ENCODE data around the gene TRABD2A. TPM values are rescaled to one million over a fixed set of nuclear protein-coding genes. Genes with fewer than 3 reads are reported as not detected.

Gene TRABD2A
- total RNA-seq, 2 donors from 2014 or later = 4.8 to 7.7 TPM

DNA sequence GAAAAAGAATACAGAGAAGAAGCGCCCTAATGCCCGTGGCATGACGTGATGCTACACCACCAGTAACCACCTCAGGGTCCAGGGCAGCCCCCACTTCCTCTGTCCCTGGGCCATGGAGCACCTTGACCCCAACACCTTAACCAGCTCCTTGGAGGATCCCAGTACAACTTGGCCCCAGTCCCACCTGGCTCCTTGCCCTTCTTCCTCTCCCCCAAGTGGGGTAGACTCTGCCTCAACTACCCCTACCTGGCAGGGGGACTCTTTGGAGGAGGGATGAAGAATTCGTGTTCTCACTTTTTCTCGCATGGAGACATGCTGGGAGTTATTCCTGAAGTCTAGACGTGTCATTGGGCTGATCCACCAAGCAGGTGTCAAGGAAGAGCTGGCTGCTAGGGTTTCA, 18.9 kb downstream of the TRABD2A start:
- no peak overlapping the region for H3K4me3 Mint-ChIP-seq
- no peaks in the 10 kb centered on the region for H3K27me3 ChIP-seq (ENCODE audit: control insufficient read depth, insufficient read depth, low read length, poor library complexity, severe bottlenecking)
- H3K4me3 ChIP-seq (ENCODE audit: low read length) = no peak overlapping the region
- TF ChIP-seq, protein P1, sequence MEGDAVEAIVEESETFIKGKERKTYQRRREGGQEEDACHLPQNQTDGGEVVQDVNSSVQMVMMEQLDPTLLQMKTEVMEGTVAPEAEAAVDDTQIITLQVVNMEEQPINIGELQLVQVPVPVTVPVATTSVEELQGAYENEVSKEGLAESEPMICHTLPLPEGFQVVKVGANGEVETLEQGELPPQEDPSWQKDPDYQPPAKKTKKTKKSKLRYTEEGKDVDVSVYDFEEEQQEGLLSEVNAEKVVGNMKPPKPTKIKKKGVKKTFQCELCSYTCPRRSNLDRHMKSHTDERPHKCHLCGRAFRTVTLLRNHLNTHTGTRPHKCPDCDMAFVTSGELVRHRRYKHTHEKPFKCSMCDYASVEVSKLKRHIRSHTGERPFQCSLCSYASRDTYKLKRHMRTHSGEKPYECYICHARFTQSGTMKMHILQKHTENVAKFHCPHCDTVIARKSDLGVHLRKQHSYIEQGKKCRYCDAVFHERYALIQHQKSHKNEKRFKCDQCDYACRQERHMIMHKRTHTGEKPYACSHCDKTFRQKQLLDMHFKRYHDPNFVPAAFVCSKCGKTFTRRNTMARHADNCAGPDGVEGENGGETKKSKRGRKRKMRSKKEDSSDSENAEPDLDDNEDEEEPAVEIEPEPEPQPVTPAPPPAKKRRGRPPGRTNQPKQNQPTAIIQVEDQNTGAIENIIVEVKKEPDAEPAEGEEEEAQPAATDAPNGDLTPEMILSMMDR (conservative IDR thresholded peaks at IDR 0.05) = no peak
- no peaks in the 10 kb centered on the region for H3K36me3 ChIP-seq (ENCODE audit: control insufficient read depth, insufficient read depth, low read length)
- no peak overlapping the region for H3K27ac ChIP-seq (ENCODE audit: low read depth, low read length)
- H3K27ac Mint-ChIP-seq = no peak overlapping the region
- no peak overlapping the region for H3K9ac ChIP-seq (ENCODE audit: extremely low read depth, low read length, poor library complexity, severe bottlenecking)
- H3K4me1 Mint-ChIP-seq = peaks cover 5% of the 10 kb centered on the region
- H3K9me3 Mint-ChIP-seq = no peaks in the 10 kb centered on the region
- no peaks in the 10 kb centered on the region for H3K36me3 Mint-ChIP-seq (ENCODE audit: low read depth)
- H3K27me3 Mint-ChIP-seq (ENCODE audit: insufficient read depth) = peaks cover 22% of the 10 kb centered on the region
- no peaks in the 10 kb centered on the region for H3K4me1 ChIP-seq (ENCODE audit: control insufficient read depth, insufficient read depth, low read length)
- peak; percentile 50 for DNase-seq
- 85 to 91% methylated on average over 5 to 6 of the region's 6 CpGs for WGBS, 2 experiments (ENCODE audit: insufficient coverage in 1 of 2, insufficient read length in 1 of 2)
- no peaks in the 10 kb centered on the region for H3K9me3 ChIP-seq (ENCODE audit: control insufficient read depth, low read length)

DNA sequence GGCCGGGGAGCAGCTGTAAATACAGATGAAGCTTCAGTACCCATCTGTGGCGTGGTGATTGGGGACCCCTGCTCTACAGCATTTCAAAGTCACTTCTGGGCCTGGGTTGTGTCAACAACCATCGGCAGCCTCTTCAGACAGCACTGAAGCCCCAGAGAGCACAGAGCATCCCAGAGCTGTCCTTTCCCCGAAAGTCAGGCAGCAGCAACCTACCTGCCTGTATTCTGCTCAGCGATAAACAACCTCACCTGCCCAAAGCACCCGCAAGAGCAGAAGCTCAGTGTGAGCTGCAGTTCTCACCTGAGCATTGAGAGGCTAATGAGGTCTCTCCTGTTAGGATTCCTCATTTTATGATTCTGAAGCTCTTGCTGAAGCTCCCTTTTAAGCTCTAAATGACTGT, 19.3 kb downstream of the TRABD2A start:
- H3K4me3 Mint-ChIP-seq = no peak overlapping the region
- H3K27ac Mint-ChIP-seq = no peak overlapping the region

DNA sequence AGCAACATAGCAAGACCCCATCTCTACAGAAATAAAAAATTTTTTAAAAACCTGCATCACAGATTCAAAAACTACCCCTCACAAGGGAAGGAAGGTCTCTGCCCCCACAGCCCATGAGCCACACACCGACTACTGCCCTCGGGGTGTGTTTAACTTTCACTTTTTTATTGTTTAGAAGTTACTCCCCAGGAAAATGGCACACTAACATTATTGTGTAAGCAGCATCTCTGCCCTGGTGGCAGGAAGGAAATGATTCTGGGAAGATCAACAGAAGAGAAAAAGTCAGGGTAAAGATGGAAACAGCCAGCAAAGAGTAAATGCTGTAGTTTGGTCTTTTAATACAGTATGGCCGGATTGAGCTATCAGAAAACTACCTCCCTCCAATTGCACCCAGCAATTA, 21.9 kb downstream of the TRABD2A start:
- Histone ChIP-seq H3K4me1 (ENCODE audit: control insufficient read depth, insufficient read depth, low read length) (no peaks in the 10 kb centered on the region), H3K36me3 (ENCODE audit: control insufficient read depth, insufficient read depth, low read length) (no peaks in the 10 kb centered on the region), H3K9ac (ENCODE audit: extremely low read depth, low read length, poor library complexity, severe bottlenecking) (no peak overlapping the region), H3K4me3 (ENCODE audit: low read length) (no peak overlapping the region), H3K27me3 (ENCODE audit: control insufficient read depth, insufficient read depth, low read length, poor library complexity, severe bottlenecking) (no peaks in the 10 kb centered on the region), H3K27ac (ENCODE audit: low read depth, low read length) (no peak overlapping the region), H3K9me3 (ENCODE audit: control insufficient read depth, low read length) (no peaks in the 10 kb centered on the region)
- Mint-ChIP-seq H3K36me3 (ENCODE audit: low read depth) (no peaks in the 10 kb centered on the region), H3K4me3 (no peak overlapping the region), H3K9me3 (no peaks in the 10 kb centered on the region), H3K27me3 (ENCODE audit: insufficient read depth) (peaks cover 46% of the 10 kb centered on the region), H3K27ac (no peak overlapping the region), H3K4me1 (peaks cover 7% of the 10 kb centered on the region)
- peak; percentile 17 for DNase-seq
- 80 to 90% methylated on average over 1 to 3 of the region's 3 CpGs for WGBS, 2 experiments (ENCODE audit: insufficient coverage in 1 of 2, insufficient read length in 1 of 2)
- TF ChIP-seq, protein P1 (conservative IDR thresholded peaks at IDR 0.05) = no peak

More for the DNA sequence above, 19.3 kb downstream of the TRABD2A start:
- H3K9ac ChIP-seq (ENCODE audit: extremely low read depth, low read length, poor library complexity, severe bottlenecking) = no peak overlapping the region
- peak; percentile 68 for DNase-seq
- no peaks in the 10 kb centered on the region for H3K36me3 ChIP-seq (ENCODE audit: control insufficient read depth, insufficient read depth, low read length)
- H3K27me3 Mint-ChIP-seq (ENCODE audit: insufficient read depth) = peaks cover 26% of the 10 kb centered on the region
- no peaks in the 10 kb centered on the region for H3K36me3 Mint-ChIP-seq (ENCODE audit: low read depth)
- 91 to 93% methylated on average over 6 of the region's 6 CpGs for WGBS, 2 experiments (ENCODE audit: insufficient coverage in 1 of 2, insufficient read length in 1 of 2)
- no peaks in the 10 kb centered on the region for H3K27me3 ChIP-seq (ENCODE audit: control insufficient read depth, insufficient read depth, low read length, poor library complexity, severe bottlenecking)
- no peak overlapping the region for H3K4me3 ChIP-seq (ENCODE audit: low read length)
- H3K9me3 ChIP-seq (ENCODE audit: control insufficient read depth, low read length) = no peaks in the 10 kb centered on the region
- H3K9me3 Mint-ChIP-seq = no peaks in the 10 kb centered on the region
- H3K4me1 ChIP-seq (ENCODE audit: control insufficient read depth, insufficient read depth, low read length) = no peaks in the 10 kb centered on the region
- TF ChIP-seq, protein P1 (conservative IDR thresholded peaks at IDR 0.05) = no peak
- peaks cover 5% of the 10 kb centered on the region for H3K4me1 Mint-ChIP-seq
- no peak overlapping the region for H3K27ac ChIP-seq (ENCODE audit: low read depth, low read length)

Data from endodermal cell (in vitro differentiated cells).